Endothelial cell of umbilical vein (primary cell): ENCODE data around the gene TMEM255A. TPM values are rescaled to one million over a fixed set of nuclear protein-coding genes. Genes with fewer than 3 reads are reported as not detected.

Source experiments
- BruUV-seq: library from RNA; stranded (reverse); fragments of 400-500 nt; replicated peaks from 2 replicates; lab custom pipeline; 2021; lab: Mats Ljungman, UMichigan
- CTCF ChIA-PET: fragments of 300-600, 350-600 bp; sonication (Branson Sonifier 250); formaldehyde crosslinking; loops from one replicate; lab custom pipeline; 2021; ENCODE audit warnings: antibody characterized with exemption, inconsistent platforms; lab: Charles Lee
- POLR2A ChIA-PET: fragments of 300-600, 350-600 bp; sonication (Branson Sonifier 250); formaldehyde crosslinking; loops from one replicate; lab custom pipeline; 2021; ENCODE audit warnings: antibody characterized with exemption, inconsistent platforms; lab: Charles Lee
- DNase-seq: peaks from one replicate; pipeline ENCODE4 v3.0.0-alpha.2; 2011; ENCODE audit warnings: low read depth, low spot score
- FAIRE-seq: peaks from 2 replicates; lab custom pipeline; 2011; peaks lifted over from hg19 to GRCh38; lab: Jason Lieb, UNC
- H2AFZ ChIP-seq: 2 replicates; pipeline ENCODE4 v1.6.0; 2012; ENCODE audit warnings: low read depth, low read length, control low read depth, inconsistent platforms
- H3K27ac ChIP-seq: 2 replicates; pipeline ENCODE4 v1.5.1; 2011; ENCODE audit warnings: low read depth, mild to moderate bottlenecking, control low read depth, low read length, moderate library complexity; ENCODE audit not compliant: insufficient read depth
- H3K27me3 ChIP-seq, 2 experiments: 2 replicates each; pipeline versions ENCODE4 v1.6.0 to v1.6.1; 2011; ENCODE audit warnings: low read length in 2 of 2, mixed read lengths in 1 of 2; ENCODE audit not compliant: control insufficient read depth in 2 of 2, insufficient read depth in 2 of 2
- H3K36me3 ChIP-seq, 2 experiments: 2 replicates in 1 of 2; 3 replicates in 1 of 2; pipeline ENCODE4 v1.5.1; 2011; ENCODE audit warnings: low read length in 2 of 2, mild to moderate bottlenecking in 1 of 2, moderate library complexity in 1 of 2; ENCODE audit not compliant: control insufficient read depth in 2 of 2, insufficient read depth in 2 of 2; ENCODE audit errors: extremely low read depth in 1 of 2
- H3K4me1 ChIP-seq: 3 replicates; pipeline ENCODE4 v1.5.1; 2011; ENCODE audit warnings: mild to moderate bottlenecking, low read length; ENCODE audit not compliant: control insufficient read depth, insufficient read depth; ENCODE audit errors: extremely low read depth
- H3K4me2 ChIP-seq: 2 replicates; pipeline ENCODE4 v1.6.1; 2011; ENCODE audit warnings: low read length, control low read depth, mixed read lengths; ENCODE audit not compliant: insufficient read depth
- H3K4me3 ChIP-seq, 3 experiments: fragments of 200-600 bp in 1 of 3; sonication (generic), shearing (Covaris generic) in 1 of 3; replicated peaks in 1 of 3; 2 replicates each; pipeline ENCODE4 v1.5.1; 2011 to 2016; ENCODE audit warnings: control low read depth in 3 of 3, low read length in 3 of 3, mild to moderate bottlenecking in 2 of 3, inconsistent platforms in 1 of 3, low read depth in 1 of 3, moderate library complexity in 1 of 3; ENCODE audit not compliant: insufficient read depth in 1 of 3
- H3K79me2 ChIP-seq: 2 replicates; pipeline ENCODE4 v1.6.0; 2012; ENCODE audit warnings: low read length, inconsistent platforms; ENCODE audit not compliant: control insufficient read depth, insufficient read depth
- H3K9ac ChIP-seq: replicated peaks from 2 replicates; pipeline ENCODE3; 2011; ENCODE audit warnings: low read length, control low read depth; ENCODE audit not compliant: insufficient read depth; ENCODE audit errors: extremely low read depth
- H3K9me1 ChIP-seq: replicated peaks from 3 replicates; pipeline ENCODE4 v1.6.0; 2011; ENCODE audit warnings: mild to moderate bottlenecking, low read length; ENCODE audit not compliant: control insufficient read depth, insufficient read depth; ENCODE audit errors: extremely low read depth
- H3K9me3 ChIP-seq: replicated peaks from 2 replicates; pipeline ENCODE4 v1.5.1; 2012; ENCODE audit warnings: low read length, inconsistent platforms; ENCODE audit not compliant: control insufficient read depth, insufficient read depth
- H4K20me1 ChIP-seq: replicated peaks from 2 replicates; pipeline ENCODE3; 2011; ENCODE audit warnings: mild to moderate bottlenecking, low read length; ENCODE audit not compliant: control insufficient read depth, insufficient read depth; ENCODE audit errors: extremely low read depth
- EZH2 ChIP-seq: IDR thresholded peaks from 2 replicates; pipeline ENCODE4 v1.6.1; 2012; ENCODE audit warnings: borderline replicate concordance, low read depth, mild to moderate bottlenecking, moderate library complexity, low read length, inconsistent platforms; ENCODE audit not compliant: severe bottlenecking
- FOS ChIP-seq: IDR thresholded peaks from 2 replicates; pipeline ENCODE4 v1.6.1; 2011; ENCODE audit warnings: mild to moderate bottlenecking, low read length, moderate library complexity, borderline replicate concordance; ENCODE audit not compliant: insufficient read depth
- GATA2 ChIP-seq: IDR thresholded peaks from 2 replicates; pipeline ENCODE4 v1.7.0; 2011; ENCODE audit warnings: low read depth, mild to moderate bottlenecking, moderate library complexity, mixed read lengths, low read length; ENCODE audit not compliant: insufficient read length, insufficient read depth
- JUN ChIP-seq: IDR thresholded peaks from 2 replicates; pipeline ENCODE4 v1.6.1; 2011; ENCODE audit warnings: borderline replicate concordance, low read depth; ENCODE audit not compliant: insufficient read length, insufficient read depth
- MYC ChIP-seq: IDR thresholded peaks from one replicate; pipeline ENCODE4 v1.6.1; 2011; ENCODE audit warnings: mild to moderate bottlenecking, low read depth, low read length
- POLR2A ChIP-seq: IDR thresholded peaks from 2 replicates; pipeline ENCODE4 v1.6.1; 2012; ENCODE audit warnings: low read depth, mild to moderate bottlenecking, control low read depth, low read length
- POLR2AphosphoS5 ChIP-seq: IDR thresholded peaks from 2 replicates; pipeline ENCODE4 v1.6.1; 2012; ENCODE audit warnings: low read depth, mild to moderate bottlenecking, control low read depth, low read length, moderate library complexity; ENCODE audit not compliant: insufficient read depth
- dilution Hi-C: fragments of 300-500 bp; cut with MboI; formaldehyde crosslinking; loops from one replicate; pipeline ENCODE4 v1.15.0; 2019; ENCODE audit warnings: low sequenced_read_pairs; ENCODE audit not compliant: extremely low pct_ligation_motif_present
- intact Hi-C: fragments of 100-400 bp; cut with micrococcal nuclease; formaldehyde crosslinking; loops from one replicate; pipeline ENCODE4 v1.10.0; 2022
- polyA plus RNA-seq, 4 experiments: library from polyadenylated mRNA; depleted of rRNA in 3 of 4; stranded (reverse) in 3 of 4; unstranded in 1 of 4; fragments of >200 nt; gene quantifications; 2 replicates each; pipeline versions ENCODE4 v1.2.1 to v1.2.3, GENCODE V29; 2011 to 2012; ENCODE audit warnings: missing spikeins in 1 of 4
- total RNA-seq: library from RNA; stranded (reverse); gene quantifications from 2 replicates; pipeline ENCODE4 v1.2.3, GENCODE V29; 2021
- TF ChIP-seq, protein P1 (sequence below): IDR thresholded peaks from 2 replicates; pipeline ENCODE4 v1.6.1; 2011; ENCODE audit not compliant: insufficient read depth, insufficient read length
- TF ChIP-seq, protein P2 (sequence below), 2 donors: IDR thresholded peaks; 1 replicate in 1 of 2; 2 replicates in 1 of 2; pipeline ENCODE4 v1.5.1; 2011; ENCODE audit warnings: low read length in 2 of 2, mild to moderate bottlenecking in 2 of 2, moderate library complexity in 2 of 2, control low read depth in 1 of 2, inconsistent platforms in 1 of 2, low read depth in 1 of 2; ENCODE audit not compliant: insufficient read depth in 1 of 2; ENCODE audit errors: extremely low read depth in 1 of 2

Gene TMEM255A
- total and polyA plus RNA-seq, 2 donors (not counting 3 experiments of a cell fraction or from before 2014, with no cell fraction given), result not detected

DNA sequence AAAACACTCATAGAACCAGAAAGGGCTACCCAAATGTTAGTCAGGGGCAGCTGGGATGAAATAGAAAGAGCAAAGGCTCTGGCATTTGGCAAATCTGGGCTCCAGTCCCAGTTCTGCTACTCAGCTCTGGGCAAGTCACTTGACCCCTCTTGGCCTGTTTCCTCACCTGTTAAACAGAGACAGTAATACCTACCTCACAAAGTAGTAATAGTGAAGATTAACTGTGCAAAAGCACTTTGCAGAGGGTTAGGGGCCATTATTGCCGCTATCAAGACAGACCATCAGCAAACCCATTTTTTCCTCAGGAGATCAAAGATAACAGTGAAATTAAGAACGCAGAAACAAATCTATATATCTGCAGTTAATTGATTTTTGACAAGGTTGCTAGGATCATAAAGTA, 40.0 kb downstream of the TMEM255A start:
- Histone ChIP-seq H3K4me3 (no peak overlapping the region), H3K9me1 (no peaks in the 10 kb centered on the region), H2AFZ (no peak overlapping the region), H3K9ac (no peak overlapping the region), H3K79me2 (no peaks in the 10 kb centered on the region), H3K27ac (no peak overlapping the region), H4K20me1 (no peaks in the 10 kb centered on the region), H3K27me3 (peaks cover 0 to 3% of the 10 kb centered on the region in 2 experiments), H3K4me2 (no peak overlapping the region), H3K9me3 (no peaks in the 10 kb centered on the region), H3K36me3 (no peaks in the 10 kb centered on the region), H3K4me1 (no peaks in the 10 kb centered on the region)
- intact Hi-C loops, result no loop called here
- CTCF ChIA-PET, result no interaction called here
- dilution Hi-C loops, result no loop called here
- TF ChIP-seq GATA2, result no peak
- no peak for TF ChIP-seq POLR2AphosphoS5
- no peak for TF ChIP-seq EZH2
- TF ChIP-seq POLR2A, result no peak
- no peak for TF ChIP-seq FOS
- TF ChIP-seq, protein P1, sequence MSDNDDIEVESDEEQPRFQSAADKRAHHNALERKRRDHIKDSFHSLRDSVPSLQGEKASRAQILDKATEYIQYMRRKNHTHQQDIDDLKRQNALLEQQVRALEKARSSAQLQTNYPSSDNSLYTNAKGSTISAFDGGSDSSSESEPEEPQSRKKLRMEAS, result no peak
- no peak for TF ChIP-seq MYC
- TF ChIP-seq, protein P2, sequence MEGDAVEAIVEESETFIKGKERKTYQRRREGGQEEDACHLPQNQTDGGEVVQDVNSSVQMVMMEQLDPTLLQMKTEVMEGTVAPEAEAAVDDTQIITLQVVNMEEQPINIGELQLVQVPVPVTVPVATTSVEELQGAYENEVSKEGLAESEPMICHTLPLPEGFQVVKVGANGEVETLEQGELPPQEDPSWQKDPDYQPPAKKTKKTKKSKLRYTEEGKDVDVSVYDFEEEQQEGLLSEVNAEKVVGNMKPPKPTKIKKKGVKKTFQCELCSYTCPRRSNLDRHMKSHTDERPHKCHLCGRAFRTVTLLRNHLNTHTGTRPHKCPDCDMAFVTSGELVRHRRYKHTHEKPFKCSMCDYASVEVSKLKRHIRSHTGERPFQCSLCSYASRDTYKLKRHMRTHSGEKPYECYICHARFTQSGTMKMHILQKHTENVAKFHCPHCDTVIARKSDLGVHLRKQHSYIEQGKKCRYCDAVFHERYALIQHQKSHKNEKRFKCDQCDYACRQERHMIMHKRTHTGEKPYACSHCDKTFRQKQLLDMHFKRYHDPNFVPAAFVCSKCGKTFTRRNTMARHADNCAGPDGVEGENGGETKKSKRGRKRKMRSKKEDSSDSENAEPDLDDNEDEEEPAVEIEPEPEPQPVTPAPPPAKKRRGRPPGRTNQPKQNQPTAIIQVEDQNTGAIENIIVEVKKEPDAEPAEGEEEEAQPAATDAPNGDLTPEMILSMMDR (IDR thresholded peaks at IDR 0.05; ENCODE audit: extremely low read depth in 1 of 2, insufficient read depth in 1 of 2, low read depth in 1 of 2, low read length in 2 of 2), result no peak
- no peak for TF ChIP-seq JUN
- no peak for FAIRE-seq
- no TSS peak for BruUV-seq
- no peak for DNase-seq
- POLR2A ChIA-PET, result no interaction called here
